PFSK-1 (cell line): ENCODE measurements around the gene RBSN.

Source experiments
- FOXP2 ChIP-seq: optimal IDR thresholded peaks from 2 replicates; pipeline ENCODE3; 2011; ENCODE audit warnings: borderline replicate concordance, control low read depth, inconsistent platforms; ENCODE audit not compliant: insufficient read depth; ENCODE audit errors: extremely low read length, extremely low read depth
- POLR2AphosphoS5 ChIP-seq: IDR thresholded peaks from 2 replicates; pipeline ENCODE4 v1.6.1; 2012; ENCODE audit warnings: low read depth, mild to moderate bottlenecking, control low read depth, low read length, moderate library complexity
- REST ChIP-seq, 2 experiments: IDR thresholded peaks; 2 replicates each; pipeline versions ENCODE4 v1.6.1 to v1.8.0; 2011 to 2012; ENCODE audit warnings: low read depth in 2 of 2, low read length in 2 of 2, control low read depth in 1 of 2, inconsistent platforms in 1 of 2, mild to moderate bottlenecking in 1 of 2, moderate library complexity in 1 of 2; ENCODE audit not compliant: insufficient read depth in 1 of 2
- SIN3A ChIP-seq: IDR thresholded peaks from 2 replicates; pipeline ENCODE4 v1.6.1; 2012; ENCODE audit warnings: mild to moderate bottlenecking, low read length, moderate library complexity, borderline replicate concordance; ENCODE audit not compliant: insufficient read depth
- TAF1 ChIP-seq: IDR thresholded peaks from 2 replicates; pipeline ENCODE4 v1.6.1; 2012; ENCODE audit warnings: low read length, control low read depth, borderline replicate concordance; ENCODE audit not compliant: insufficient read depth

RBSN gene

GRCh38 chr3:15029625-15030024 lies 69.3 kb downstream of the RBSN start:
- TF ChIP-seq FOXP2 (no peak), TAF1 (no peak), REST (IDR thresholded peaks at IDR 0.05; ENCODE audit: insufficient read depth in 1 of 2, low read depth in 2 of 2, low read length in 2 of 2) (no peak), POLR2AphosphoS5 (no peak), SIN3A (no peak)

GRCh38 chr3:15023719-15024118 lies 75.2 kb downstream of the RBSN start:
- TF ChIP-seq REST (IDR thresholded peaks at IDR 0.05; ENCODE audit: insufficient read depth in 1 of 2, low read depth in 2 of 2, low read length in 2 of 2) (no peak), POLR2AphosphoS5 (no peak), SIN3A (no peak), FOXP2 (no peak), TAF1 (no peak)

- no peak for TF ChIP-seq SIN3A
- TF ChIP-seq REST (IDR thresholded peaks at IDR 0.05; ENCODE audit: insufficient read depth in 1 of 2, low read depth in 2 of 2, low read length in 2 of 2), result no peak
- TF ChIP-seq TAF1, result no peak
- TF ChIP-seq POLR2AphosphoS5, result no peak
- no peak for TF ChIP-seq FOXP2
Observed at GRCh38 chr3:15023249-15023648, 75.7 kb downstream of the RBSN start.
